Endothelial cell of umbilical vein (primary cell): ENCODE results near the gene EQTN.

Experiments used
- EZH2 ChIP-seq: IDR thresholded peaks from 2 replicates; pipeline ENCODE4 v1.6.1; 2012; ENCODE audit warnings: borderline replicate concordance, low read depth, mild to moderate bottlenecking, moderate library complexity, low read length, inconsistent platforms; ENCODE audit not compliant: severe bottlenecking
- FOS ChIP-seq: IDR thresholded peaks from 2 replicates; pipeline ENCODE4 v1.6.1; 2011; ENCODE audit warnings: mild to moderate bottlenecking, low read length, moderate library complexity, borderline replicate concordance; ENCODE audit not compliant: insufficient read depth
- GATA2 ChIP-seq: IDR thresholded peaks from 2 replicates; pipeline ENCODE4 v1.7.0; 2011; ENCODE audit warnings: low read depth, mild to moderate bottlenecking, moderate library complexity, mixed read lengths, low read length; ENCODE audit not compliant: insufficient read length, insufficient read depth
- JUN ChIP-seq: IDR thresholded peaks from 2 replicates; pipeline ENCODE4 v1.6.1; 2011; ENCODE audit warnings: borderline replicate concordance, low read depth; ENCODE audit not compliant: insufficient read length, insufficient read depth
- POLR2A ChIP-seq: IDR thresholded peaks from 2 replicates; pipeline ENCODE4 v1.6.1; 2012; ENCODE audit warnings: low read depth, mild to moderate bottlenecking, control low read depth, low read length
- POLR2AphosphoS5 ChIP-seq: IDR thresholded peaks from 2 replicates; pipeline ENCODE4 v1.6.1; 2012; ENCODE audit warnings: low read depth, mild to moderate bottlenecking, control low read depth, low read length, moderate library complexity; ENCODE audit not compliant: insufficient read depth
- TF ChIP-seq, protein P1 (sequence below), 2 donors: IDR thresholded peaks; 1 replicate in 1 of 2; 2 replicates in 1 of 2; pipeline ENCODE4 v1.5.1; 2011; ENCODE audit warnings: low read length in 2 of 2, mild to moderate bottlenecking in 2 of 2, moderate library complexity in 2 of 2, control low read depth in 1 of 2, inconsistent platforms in 1 of 2, low read depth in 1 of 2; ENCODE audit not compliant: insufficient read depth in 1 of 2; ENCODE audit errors: extremely low read depth in 1 of 2
- TF ChIP-seq, protein P2 (sequence below): IDR thresholded peaks from 2 replicates; pipeline ENCODE4 v1.6.1; 2011; ENCODE audit not compliant: insufficient read depth, insufficient read length

DNA sequence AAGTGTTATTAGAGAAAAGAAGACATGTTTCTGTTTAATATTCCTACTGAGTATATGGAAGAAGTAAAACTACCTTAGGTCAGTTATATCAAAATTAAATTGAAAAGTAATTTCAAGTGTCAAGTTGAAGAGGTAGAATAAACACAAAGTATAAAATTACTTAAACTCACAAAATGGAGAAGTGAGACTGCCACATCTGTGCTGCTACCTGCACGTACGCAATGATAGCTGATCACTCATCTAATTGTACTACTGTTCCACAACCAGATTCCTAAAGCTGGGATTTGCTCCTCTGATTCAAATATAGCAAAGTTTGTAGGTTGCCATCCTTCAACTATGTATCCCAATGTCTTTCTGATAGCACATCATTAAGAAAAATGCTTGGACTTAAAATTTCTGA lies 24.8 kb downstream of the EQTN start:
- TF ChIP-seq, protein P1, sequence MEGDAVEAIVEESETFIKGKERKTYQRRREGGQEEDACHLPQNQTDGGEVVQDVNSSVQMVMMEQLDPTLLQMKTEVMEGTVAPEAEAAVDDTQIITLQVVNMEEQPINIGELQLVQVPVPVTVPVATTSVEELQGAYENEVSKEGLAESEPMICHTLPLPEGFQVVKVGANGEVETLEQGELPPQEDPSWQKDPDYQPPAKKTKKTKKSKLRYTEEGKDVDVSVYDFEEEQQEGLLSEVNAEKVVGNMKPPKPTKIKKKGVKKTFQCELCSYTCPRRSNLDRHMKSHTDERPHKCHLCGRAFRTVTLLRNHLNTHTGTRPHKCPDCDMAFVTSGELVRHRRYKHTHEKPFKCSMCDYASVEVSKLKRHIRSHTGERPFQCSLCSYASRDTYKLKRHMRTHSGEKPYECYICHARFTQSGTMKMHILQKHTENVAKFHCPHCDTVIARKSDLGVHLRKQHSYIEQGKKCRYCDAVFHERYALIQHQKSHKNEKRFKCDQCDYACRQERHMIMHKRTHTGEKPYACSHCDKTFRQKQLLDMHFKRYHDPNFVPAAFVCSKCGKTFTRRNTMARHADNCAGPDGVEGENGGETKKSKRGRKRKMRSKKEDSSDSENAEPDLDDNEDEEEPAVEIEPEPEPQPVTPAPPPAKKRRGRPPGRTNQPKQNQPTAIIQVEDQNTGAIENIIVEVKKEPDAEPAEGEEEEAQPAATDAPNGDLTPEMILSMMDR (IDR thresholded peaks at IDR 0.05; ENCODE audit: extremely low read depth in 1 of 2, insufficient read depth in 1 of 2, low read depth in 1 of 2, low read length in 2 of 2): no peak
- TF ChIP-seq POLR2AphosphoS5: no peak
- TF ChIP-seq POLR2A: no peak
- no peak for TF ChIP-seq EZH2
- TF ChIP-seq, protein P2, sequence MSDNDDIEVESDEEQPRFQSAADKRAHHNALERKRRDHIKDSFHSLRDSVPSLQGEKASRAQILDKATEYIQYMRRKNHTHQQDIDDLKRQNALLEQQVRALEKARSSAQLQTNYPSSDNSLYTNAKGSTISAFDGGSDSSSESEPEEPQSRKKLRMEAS: no peak
- TF ChIP-seq FOS: no peak
- TF ChIP-seq JUN: no peak
- no peak for TF ChIP-seq GATA2
